Testis (tissue), 3 donors: ENCODE measurements around the gene CDH23. TPM values are rescaled to one million over a fixed set of nuclear protein-coding genes. Genes with fewer than 3 reads are reported as not detected.

ENCODE experiments used
- DNase-seq: peaks from one replicate; pipeline ENCODE4 v3.0.0-alpha.2; 2019
- H3K27ac ChIP-seq, 2 donors: fragments of 200-600 bp; sonication (generic); one replicate each; pipeline ENCODE4 v1.5.1; 2019
- H3K27me3 ChIP-seq: fragments of 200-600 bp; sonication (generic); one replicate; pipeline ENCODE4 v1.5.1; 2019
- H3K36me3 ChIP-seq: fragments of 200-600 bp; sonication (generic); one replicate; pipeline ENCODE4 v1.5.1; 2017; ENCODE audit warnings: low read depth; ENCODE audit errors: missing control alignments
- H3K4me1 ChIP-seq: fragments of 200-600 bp; sonication (generic); one replicate; pipeline ENCODE4 v1.5.1; 2019
- H3K4me3 ChIP-seq, 2 donors: fragments of 200-600 bp; sonication (generic); one replicate each; pipeline ENCODE4 v1.5.1; 2017 to 2019
- H3K9me3 ChIP-seq: fragments of 200-600 bp; sonication (generic); one replicate; pipeline ENCODE4 v1.5.1; 2017
- CTCF ChIP-seq, 3 experiments: fragments of 450-650 bp in 2 of 3; fragments of 200-600 bp in 1 of 3; sonication (generic) in 1 of 3; IDR thresholded peaks; one replicate each; pipeline ENCODE4 v1.5.1; 2016 to 2019; ENCODE audit warnings: antibody characterized with exemption in 3 of 3, mild to moderate bottlenecking in 2 of 3, moderate library complexity in 1 of 3
- POLR2A ChIP-seq: fragments of 450-650 bp; IDR thresholded peaks from one replicate; pipeline ENCODE4 v1.6.1; 2017; ENCODE audit warnings: antibody characterized with exemption, mild to moderate bottlenecking, moderate library complexity
- WGBS, 2 donors: methylation state at CpG; one replicate each; pipeline ENCODE4 v1.1.5; 2018; 5-methylcytosine and 5-hydroxymethylcytosine counted together
- intact Hi-C: fragments of 100-400 bp; cut with DNase I; formaldehyde crosslinking; loops from one replicate; pipeline ENCODE4 v1.15.1; 2023; ENCODE audit warnings: low total_unique reads
- polyA plus RNA-seq: library from polyadenylated mRNA; stranded (reverse); fragments of 350-450 nt; fragmentation: Illumina TruSeq; extraction: RNeasy Lipid Tissue Mini Kit (QIAGEN cat#74804); gene quantifications from one replicate; pipeline ENCODE4 v1.2.3, GENCODE V29; 2014; ENCODE audit warnings: low read depth, low replicate concordance; ENCODE audit not compliant: insufficient read depth
- total RNA-seq, 2 donors: library from RNA; depleted of rRNA; stranded (reverse); fragments of >200 nt; gene quantifications; one replicate each; pipeline ENCODE4 v1.2.3, GENCODE V29; 2016

The CDH23 gene
- total and polyA plus RNA-seq, 3 donors from 2014 or later: 29.8 to 125 (median 81.7) TPM

- Histone ChIP-seq H3K27me3 (no peaks in the 10 kb centered on the region), H3K27ac (no peak overlapping the region), H3K4me1 (peaks cover 41% of the 10 kb centered on the region), H3K4me3 (no peak overlapping the region), H3K36me3 (no peaks in the 10 kb centered on the region), H3K9me3 (no peaks in the 10 kb centered on the region)
- intact Hi-C loops: loop anchor here (10.0 kb wide), 1 partner anchor 59 kb away; the partner anchor contains the start of gene VSIR
- WGBS, 2 donors: 87 to 95% methylated on average over 11 to 20 of the region's 20 CpGs
- TF ChIP-seq CTCF (IDR thresholded peaks at IDR 0.05): no peak
- TF ChIP-seq POLR2A: no peak
- no peak for DNase-seq
Measured at GRCh38 chr10:71715860-71716259, 319.1 kb downstream of the CDH23 start.

GRCh38 chr10:71716426-71716825 lies 319.7 kb downstream of the CDH23 start:
- Histone ChIP-seq H3K27ac (no peak overlapping the region), H3K9me3 (no peaks in the 10 kb centered on the region), H3K4me3 (no peak overlapping the region), H3K36me3 (no peaks in the 10 kb centered on the region), H3K27me3 (no peaks in the 10 kb centered on the region), H3K4me1 (peaks cover 41% of the 10 kb centered on the region)
- intact Hi-C loops: loop anchor here (10.0 kb wide), 1 partner anchor 58 kb away; the partner anchor contains the start of gene VSIR
- no peak for TF ChIP-seq CTCF (IDR thresholded peaks at IDR 0.05)
- no peak for TF ChIP-seq POLR2A
- no peak for DNase-seq
- 94 to 98% methylated on average over 5 of the region's 5 CpGs for WGBS, 2 donors

GRCh38 chr10:71717056-71717455 lies 320.3 kb downstream of the CDH23 start:
- WGBS, 2 donors: 81 to 93% methylated on average over 2 to 4 of the region's 4 CpGs
- TF ChIP-seq CTCF (IDR thresholded peaks at IDR 0.05): no peak
- TF ChIP-seq POLR2A: no peak
- Histone ChIP-seq H3K4me1 (peaks cover 41% of the 10 kb centered on the region), H3K4me3 (no peak overlapping the region), H3K9me3 (no peaks in the 10 kb centered on the region), H3K27ac (no peak overlapping the region), H3K36me3 (no peaks in the 10 kb centered on the region), H3K27me3 (no peaks in the 10 kb centered on the region)
- no peak for DNase-seq
- intact Hi-C loops: loop anchor here (10.0 kb wide), 1 partner anchor 58 kb away; the partner anchor contains the start of gene VSIR

- DNase-seq: no peak
- no peak overlapping the region for H3K4me3 ChIP-seq
- H3K9me3 ChIP-seq: no peaks in the 10 kb centered on the region
- H3K36me3 ChIP-seq: no peaks in the 10 kb centered on the region
- 60 to 68% methylated on average over 2 of the region's 2 CpGs for WGBS, 2 donors
- H3K4me1 ChIP-seq: peaks cover 39% of the 10 kb centered on the region
- H3K27me3 ChIP-seq: no peaks in the 10 kb centered on the region
- TF ChIP-seq POLR2A: no peak
- no peak for TF ChIP-seq CTCF (IDR thresholded peaks at IDR 0.05)
- intact Hi-C loops: loop anchor here (10.0 kb wide), 1 partner anchor 57 kb away; the partner anchor contains the start of gene VSIR
- H3K27ac ChIP-seq: no peak overlapping the region
Measured at GRCh38 chr10:71717551-71717951, 320.8 kb downstream of the CDH23 start.

- Histone ChIP-seq H3K4me3 (no peak overlapping the region), H3K36me3 (no peaks in the 10 kb centered on the region), H3K27me3 (no peaks in the 10 kb centered on the region), H3K9me3 (no peaks in the 10 kb centered on the region), H3K4me1 (peaks cover 32% of the 10 kb centered on the region), H3K27ac (no peak overlapping the region)
- no peak for DNase-seq
- TF ChIP-seq CTCF (IDR thresholded peaks at IDR 0.05) (no peak), POLR2A (no peak)
- intact Hi-C loops: loop anchor here (10.0 kb wide), 1 partner anchor 57 kb away; the partner anchor contains the start of gene VSIR
- 78 to 88% methylated on average over 9 to 10 of the region's 10 CpGs for WGBS, 2 donors
Measured at GRCh38 chr10:71718165-71718698, 321.5 kb downstream of the CDH23 start.
